Vagina (tissue), 2 donors: ENCODE data around the gene RALBP1. TPM values are rescaled to one million over a fixed set of nuclear protein-coding genes. Genes with fewer than 3 reads are reported as not detected.

Experiments used
- DNase-seq, 2 donors: peaks; one replicate each; pipeline ENCODE4 v3.0.0-alpha.2; 2017; ENCODE audit errors: extremely low spot score in 2 of 2
- H3K27ac ChIP-seq: fragments of 200-600 bp; sonication (generic); one replicate; pipeline ENCODE4 v1.5.1; 2019
- H3K27me3 ChIP-seq: fragments of 200-600 bp; sonication (generic); one replicate; pipeline ENCODE4 v1.5.1; 2019
- H3K36me3 ChIP-seq, 2 donors: fragments of 200-600 bp; sonication (generic); one replicate each; pipeline ENCODE4 v1.5.1; 2017 to 2019
- H3K4me1 ChIP-seq: fragments of 200-600 bp; sonication (generic); one replicate; pipeline ENCODE4 v1.5.1; 2019
- H3K4me3 ChIP-seq, 2 donors: fragments of 200-600 bp; sonication (generic); 1 replicate in 1 of 2; 2 replicates in 1 of 2; pipeline ENCODE4 v1.5.1; 2016 to 2019
- H3K9me3 ChIP-seq: fragments of 200-600 bp; sonication (generic); one replicate; pipeline ENCODE4 v1.5.1; 2019
- POLR2A ChIP-seq, 2 donors: fragments of 450-650 bp; IDR thresholded peaks; one replicate each; pipeline ENCODE4 v1.6.1; 2017; ENCODE audit warnings: antibody characterized with exemption in 2 of 2, mild to moderate bottlenecking in 2 of 2, moderate library complexity in 2 of 2
- POLR2AphosphoS5 ChIP-seq, 2 donors: sonication (generic); formaldehyde crosslinking; IDR thresholded peaks; one replicate each; pipeline ENCODE4 v1.9.0; 2017; ENCODE audit warnings: antibody characterized with exemption in 2 of 2, mild to moderate bottlenecking in 2 of 2, low read depth in 1 of 2; ENCODE audit not compliant: insufficient read depth in 1 of 2
- intact Hi-C: fragments of 100-400 bp; cut with DNase I; formaldehyde crosslinking; loops from one replicate; pipeline ENCODE4 v1.15.1; 2023
- total RNA-seq: library from RNA; depleted of rRNA; stranded (reverse); fragments of >200 nt; gene quantifications from one replicate; pipeline ENCODE4 v1.2.3, GENCODE V29; 2016
- TF ChIP-seq, protein P1 (sequence below), 3 experiments: fragments of 450-650 bp in 2 of 3; fragments of 200-600 bp in 1 of 3; sonication (generic) in 1 of 3; IDR thresholded peaks; one replicate each; pipeline ENCODE4 v1.5.1; 2017 to 2019; ENCODE audit warnings: antibody characterized with exemption in 3 of 3, mild to moderate bottlenecking in 2 of 3, moderate library complexity in 2 of 3

RALBP1 gene
- total RNA-seq, 1 donor from 2014 or later = 65.6 TPM

DNA sequence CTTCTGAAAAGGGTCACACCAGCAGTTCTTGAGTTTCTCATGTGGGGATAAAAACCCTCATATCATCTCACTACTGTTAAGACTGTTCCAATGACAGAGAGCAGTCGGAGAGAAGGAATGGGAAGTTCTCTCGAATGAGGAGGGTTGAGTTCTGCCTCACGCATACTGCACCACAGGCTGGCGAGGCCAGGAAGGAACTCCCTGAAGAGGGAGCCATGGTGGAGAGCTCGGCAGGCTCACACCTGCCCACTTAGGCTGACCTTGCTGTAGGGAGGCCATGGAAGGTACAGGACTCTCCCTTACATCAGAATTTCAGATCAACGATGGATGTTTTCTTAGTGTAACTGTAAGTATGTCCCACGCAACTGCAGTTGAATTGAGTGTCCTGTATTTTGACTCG is 64.6 kb downstream of the RALBP1 start:
- DNase-seq = no peak
- H3K36me3 ChIP-seq = peaks cover 0 to 19% of the 10 kb centered on the region in 2 donors
- H3K4me1 ChIP-seq = no peaks in the 10 kb centered on the region
- no peak overlapping the region for H3K27ac ChIP-seq
- H3K9me3 ChIP-seq = no peaks in the 10 kb centered on the region
- H3K4me3 ChIP-seq = no peak overlapping the region
- no peak for TF ChIP-seq POLR2A (IDR thresholded peaks at IDR 0.05)
- TF ChIP-seq, protein P1, sequence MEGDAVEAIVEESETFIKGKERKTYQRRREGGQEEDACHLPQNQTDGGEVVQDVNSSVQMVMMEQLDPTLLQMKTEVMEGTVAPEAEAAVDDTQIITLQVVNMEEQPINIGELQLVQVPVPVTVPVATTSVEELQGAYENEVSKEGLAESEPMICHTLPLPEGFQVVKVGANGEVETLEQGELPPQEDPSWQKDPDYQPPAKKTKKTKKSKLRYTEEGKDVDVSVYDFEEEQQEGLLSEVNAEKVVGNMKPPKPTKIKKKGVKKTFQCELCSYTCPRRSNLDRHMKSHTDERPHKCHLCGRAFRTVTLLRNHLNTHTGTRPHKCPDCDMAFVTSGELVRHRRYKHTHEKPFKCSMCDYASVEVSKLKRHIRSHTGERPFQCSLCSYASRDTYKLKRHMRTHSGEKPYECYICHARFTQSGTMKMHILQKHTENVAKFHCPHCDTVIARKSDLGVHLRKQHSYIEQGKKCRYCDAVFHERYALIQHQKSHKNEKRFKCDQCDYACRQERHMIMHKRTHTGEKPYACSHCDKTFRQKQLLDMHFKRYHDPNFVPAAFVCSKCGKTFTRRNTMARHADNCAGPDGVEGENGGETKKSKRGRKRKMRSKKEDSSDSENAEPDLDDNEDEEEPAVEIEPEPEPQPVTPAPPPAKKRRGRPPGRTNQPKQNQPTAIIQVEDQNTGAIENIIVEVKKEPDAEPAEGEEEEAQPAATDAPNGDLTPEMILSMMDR (IDR thresholded peaks at IDR 0.05) = no peak
- no peak for TF ChIP-seq POLR2AphosphoS5 (IDR thresholded peaks at IDR 0.05; ENCODE audit: insufficient read depth in 1 of 2, low read depth in 1 of 2)
- intact Hi-C loops = no loop called here
- no peaks in the 10 kb centered on the region for H3K27me3 ChIP-seq

DNA sequence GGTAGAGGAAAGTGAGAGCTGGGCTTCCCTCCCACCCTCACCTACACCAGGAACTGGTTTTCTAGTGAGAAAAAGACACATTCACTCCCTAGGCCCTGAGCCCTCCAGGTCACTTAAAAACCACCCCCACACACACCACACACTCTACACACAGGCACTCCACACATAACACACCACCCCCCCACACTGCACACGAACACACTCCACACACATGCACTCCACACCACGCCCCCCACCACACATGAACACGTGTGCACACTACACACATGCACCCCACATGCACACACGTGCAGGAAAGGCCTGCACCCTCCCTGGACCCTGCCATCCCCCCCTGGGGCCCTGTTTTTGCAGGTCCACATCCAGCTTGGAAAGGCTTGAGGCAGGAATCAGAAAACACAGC is 67.6 kb downstream of the RALBP1 start:
- no peaks in the 10 kb centered on the region for H3K4me1 ChIP-seq
- H3K36me3 ChIP-seq = peaks cover 0 to 25% of the 10 kb centered on the region in 2 donors
- DNase-seq = no peak
- intact Hi-C loops = no loop called here
- H3K9me3 ChIP-seq = no peaks in the 10 kb centered on the region
- no peak overlapping the region for H3K4me3 ChIP-seq
- H3K27me3 ChIP-seq = no peaks in the 10 kb centered on the region
- TF ChIP-seq POLR2AphosphoS5 (IDR thresholded peaks at IDR 0.05; ENCODE audit: insufficient read depth in 1 of 2, low read depth in 1 of 2) (no peak), POLR2A (IDR thresholded peaks at IDR 0.05) (no peak)
- no peak overlapping the region for H3K27ac ChIP-seq

DNA sequence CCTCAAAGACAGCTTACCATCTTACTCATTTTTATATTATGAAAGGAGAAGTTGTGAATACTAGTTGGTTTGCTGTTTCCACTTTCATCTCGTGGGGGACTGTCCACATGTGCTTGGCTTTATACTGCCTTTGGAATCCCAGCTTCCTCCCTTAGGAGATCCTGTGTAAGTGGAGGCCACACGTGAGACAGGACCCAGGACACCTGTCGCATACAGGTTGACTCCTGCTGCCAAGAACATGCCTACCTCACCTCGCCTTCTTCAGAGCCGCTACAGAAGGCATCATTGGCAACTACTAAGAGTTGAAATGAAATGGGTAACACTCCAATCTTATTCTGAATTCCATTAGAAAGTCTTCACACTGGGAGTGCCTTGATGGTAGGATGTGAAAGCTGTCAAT is 69.7 kb downstream of the RALBP1 start:
- no peaks in the 10 kb centered on the region for H3K4me1 ChIP-seq
- TF ChIP-seq, protein P1 (IDR thresholded peaks at IDR 0.05) = no peak
- TF ChIP-seq POLR2A (IDR thresholded peaks at IDR 0.05) (no peak), POLR2AphosphoS5 (IDR thresholded peaks at IDR 0.05; ENCODE audit: insufficient read depth in 1 of 2, low read depth in 1 of 2) (no peak)
- intact Hi-C loops = no loop called here
- peaks cover 0 to 44% of the 10 kb centered on the region in 2 donors for H3K36me3 ChIP-seq
- H3K4me3 ChIP-seq = no peak overlapping the region
- no peak overlapping the region for H3K27ac ChIP-seq
- H3K9me3 ChIP-seq = no peaks in the 10 kb centered on the region
- DNase-seq = no peak
- no peaks in the 10 kb centered on the region for H3K27me3 ChIP-seq

DNA sequence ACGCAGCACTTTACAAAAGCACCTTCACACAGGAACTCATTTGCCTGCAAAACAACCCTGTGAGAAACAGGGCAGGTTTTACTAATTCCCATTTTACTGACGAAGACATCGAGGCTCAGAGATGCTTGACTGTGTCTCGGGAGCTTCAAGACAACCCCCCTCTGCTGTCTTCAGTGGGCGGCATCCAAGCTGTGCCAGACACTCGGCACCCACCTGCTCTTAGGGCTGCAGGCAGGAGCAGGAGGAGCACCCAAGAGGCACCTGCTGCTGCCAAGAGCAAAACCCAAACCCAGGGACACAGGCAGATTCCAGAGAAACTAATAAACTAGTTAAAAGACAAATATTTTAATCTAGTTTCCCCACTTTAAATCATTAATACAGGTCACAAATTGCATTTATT is 71.2 kb downstream of the RALBP1 start:
- H3K9me3 ChIP-seq = no peaks in the 10 kb centered on the region
- no peak overlapping the region for H3K4me3 ChIP-seq
- intact Hi-C loops = no loop called here
- H3K27ac ChIP-seq = no peak overlapping the region
- no peaks in the 10 kb centered on the region for H3K4me1 ChIP-seq
- no peaks in the 10 kb centered on the region for H3K27me3 ChIP-seq
- H3K36me3 ChIP-seq = peaks cover 0 to 54% of the 10 kb centered on the region in 2 donors
- DNase-seq = no peak
- TF ChIP-seq, protein P1 (IDR thresholded peaks at IDR 0.05) = no peak
- no peak for TF ChIP-seq POLR2A (IDR thresholded peaks at IDR 0.05)
- no peak for TF ChIP-seq POLR2AphosphoS5 (IDR thresholded peaks at IDR 0.05; ENCODE audit: insufficient read depth in 1 of 2, low read depth in 1 of 2)

DNA sequence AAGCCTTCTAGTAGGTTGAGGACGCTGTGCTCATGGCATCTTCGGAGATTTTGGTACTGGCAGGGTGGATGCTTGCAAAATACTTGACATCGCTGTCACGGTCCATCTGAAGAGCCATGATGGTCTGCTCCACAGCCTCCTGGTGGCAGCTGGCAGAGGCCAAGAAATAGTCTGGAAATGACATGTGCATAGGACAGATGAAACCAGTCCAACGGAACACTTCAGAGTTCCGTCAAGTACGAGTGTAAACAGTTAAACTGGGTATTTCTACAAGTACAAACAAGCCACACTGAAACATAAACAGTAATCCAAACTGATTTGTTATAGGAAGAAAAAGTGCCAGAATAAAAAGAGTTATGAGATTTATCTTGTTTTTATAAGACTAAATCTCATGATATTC is 72.5 kb downstream of the RALBP1 start:
- Histone ChIP-seq H3K27me3 (no peaks in the 10 kb centered on the region), H3K27ac (no peak overlapping the region), H3K9me3 (no peaks in the 10 kb centered on the region), H3K4me1 (no peaks in the 10 kb centered on the region), H3K36me3 (peaks cover 0 to 67% of the 10 kb centered on the region in 2 donors), H3K4me3 (no peak overlapping the region)
- no peak for DNase-seq
- no peak for TF ChIP-seq POLR2A (IDR thresholded peaks at IDR 0.05)
- TF ChIP-seq POLR2AphosphoS5 (IDR thresholded peaks at IDR 0.05; ENCODE audit: insufficient read depth in 1 of 2, low read depth in 1 of 2) = no peak
- TF ChIP-seq, protein P1 (IDR thresholded peaks at IDR 0.05) = no peak
- intact Hi-C loops = no loop called here
